ENCODE measurements around the gene LFNG. TPM values are rescaled to one million over a fixed set of nuclear protein-coding genes. Genes with fewer than 3 reads are reported as not detected.
"Not testable (repeated sequence)": the region's sequence is repeated elsewhere in the genome, so short reads cannot be mapped to it uniquely, and the experiment has no call there.

The LFNG gene
- total and polyA plus RNA-seq, 7 experiments from 2014 or later: 1.2 to 246 (median 120) TPM

DNA sequence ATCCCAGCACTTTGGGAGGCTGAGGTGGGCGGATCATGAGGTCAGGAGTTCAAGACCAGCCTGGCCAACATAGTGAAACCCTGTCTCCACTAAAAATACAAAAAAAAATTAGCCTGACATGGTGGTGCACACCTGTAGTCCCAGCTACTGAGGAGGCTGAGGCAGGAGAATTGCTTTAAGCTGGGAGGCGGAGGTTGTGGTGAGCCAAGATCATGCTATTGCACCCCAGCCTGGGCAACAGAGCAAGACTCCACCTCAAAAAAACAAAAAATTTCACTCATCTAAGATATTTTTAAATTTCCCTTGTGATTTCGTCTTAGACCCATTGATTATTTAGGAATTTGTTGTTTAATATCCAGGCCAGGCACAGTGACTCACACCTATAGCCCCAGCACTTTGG is 44.4 kb downstream of the LFNG start:
- peaks cover 12 to 20% (median 16%) of the 10 kb centered on the region in 7 donors for H3K4me1 Mint-ChIP-seq
- H3K9me3 Mint-ChIP-seq; H3K27me3 Mint-ChIP-seq; CTCF ChIA-PET; H3K36me3 ChIP-seq (ENCODE audit: control insufficient read depth in 2 of 3, insufficient read depth in 3 of 3, low read length in 3 of 3); H3K4me1 ChIP-seq (ENCODE audit: control insufficient read depth in 2 of 2, insufficient read depth in 2 of 2, low read length in 2 of 2); DNase-seq; H3K4me3 Mint-ChIP-seq; H3K36me3 Mint-ChIP-seq; H3K4me3 ChIP-seq (ENCODE audit: low read length); intact Hi-C loops (cut with micrococcal nuclease); H3K27me3 ChIP-seq (ENCODE audit: control insufficient read depth in 2 of 2, insufficient read depth in 2 of 2, low read length in 2 of 2); H3K27ac Mint-ChIP-seq; H3K27ac ChIP-seq (ENCODE audit: low read depth, low read length); ATAC-seq; POLR2A ChIA-PET; H3K9me3 ChIP-seq (ENCODE audit: control insufficient read depth in 2 of 3, low read length in 3 of 3): not testable (repeated sequence)

- ChIA-PET CTCF (no interaction called here), POLR2A (no interaction called here)
- Histone ChIP-seq H3K36me3 (ENCODE audit: control insufficient read depth in 2 of 3, insufficient read depth in 3 of 3, low read length in 3 of 3) (no peaks in the 10 kb centered on the region), H3K27ac (ENCODE audit: low read depth, low read length) (no peak overlapping the region), H3K9me3 (ENCODE audit: control insufficient read depth in 2 of 3, low read length in 3 of 3) (no peaks in the 10 kb centered on the region), H3K4me3 (ENCODE audit: low read length) (no peak overlapping the region), H3K27me3 (ENCODE audit: control insufficient read depth in 2 of 2, insufficient read depth in 2 of 2, low read length in 2 of 2) (no peaks in the 10 kb centered on the region), H3K4me1 (ENCODE audit: control insufficient read depth in 2 of 2, insufficient read depth in 2 of 2, low read length in 2 of 2) (peaks cover 0 to 2% of the 10 kb centered on the region in 2 donors)
- ATAC-seq (no peak), DNase-seq (no peak)
- Mint-ChIP-seq H3K27ac (peak overlapping the region in 2 of 9 donors; percentile 12 to 56), H3K9me3 (no peaks in the 10 kb centered on the region), H3K4me1 (peaks cover 10 to 17% (median 14%) of the 10 kb centered on the region in 7 donors), H3K4me3 (no peak overlapping the region), H3K36me3 (peaks cover 0 to 6% (median 4%) of the 10 kb centered on the region in 5 donors), H3K27me3 (no peaks in the 10 kb centered on the region)
- intact Hi-C loops (cut with micrococcal nuclease): no loop called here
Measured at GRCh38 chr7:2564970-2565540, 45.5 kb downstream of the LFNG start.

DNA sequence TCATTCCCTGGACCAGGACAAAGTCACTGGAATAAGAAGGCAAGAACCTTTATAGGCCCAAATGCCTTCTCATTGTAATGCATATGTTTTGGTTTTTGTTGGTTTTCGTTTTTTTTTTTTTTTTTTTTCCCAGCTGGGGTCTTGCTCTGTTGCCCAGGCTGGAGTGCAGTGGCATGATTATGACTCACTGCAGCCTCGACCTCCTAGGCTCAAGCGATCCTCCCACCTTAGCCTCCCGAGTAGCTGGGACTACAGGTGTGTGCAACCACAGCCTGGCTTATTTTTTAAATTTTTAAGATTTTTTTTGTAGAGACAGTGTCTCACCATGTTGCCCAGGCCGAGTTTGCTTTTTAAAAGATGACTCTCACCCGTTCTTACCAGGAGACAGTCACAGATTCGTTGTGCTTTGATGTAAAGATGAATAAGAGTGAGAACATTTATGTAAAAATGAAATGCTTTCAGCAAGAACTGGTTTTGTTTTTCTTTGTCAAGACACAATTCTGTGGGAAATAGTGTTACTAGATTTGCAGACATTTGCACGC is 46.8 kb downstream of the LFNG start:
- peaks cover 0 to 1% (median 0%) of the 10 kb centered on the region in 11 donors for H3K9me3 Mint-ChIP-seq
- no peak for ATAC-seq

GRCh38 chr7:2566890-2567678 is 47.5 kb downstream of the LFNG start:
- ChIA-PET POLR2A (interaction anchor here (0.8 to 1.2 kb wide), 2 partner anchors 11 to 117 kb away, joined by 3 read pairs; no protein-coding TSS in a partner anchor), CTCF (interaction anchor here (0.9 to 2.0 kb wide), 4 partner anchors 20 to 116 kb away, joined by 4 to 6 read pairs (median 6); no protein-coding TSS in a partner anchor)
- intact Hi-C loops (cut with micrococcal nuclease): no loop called here
- Mint-ChIP-seq H3K27me3 (no peaks in the 10 kb centered on the region), H3K9me3 (peaks cover 0 to 1% (median 0%) of the 10 kb centered on the region in 11 donors), H3K27ac (no peak overlapping the region), H3K36me3 (peaks cover 0 to 11% (median 4%) of the 10 kb centered on the region in 5 donors), H3K4me3 (no peak overlapping the region), H3K4me1 (peaks cover 5 to 15% (median 9%) of the 10 kb centered on the region in 7 donors)
- Histone ChIP-seq H3K27me3 (ENCODE audit: control insufficient read depth in 2 of 2, insufficient read depth in 2 of 2, low read length in 2 of 2) (no peaks in the 10 kb centered on the region), H3K9me3 (ENCODE audit: control insufficient read depth in 2 of 3, low read length in 3 of 3) (no peaks in the 10 kb centered on the region), H3K4me3 (ENCODE audit: low read length) (no peak overlapping the region), H3K27ac (ENCODE audit: low read depth, low read length) (no peak overlapping the region), H3K36me3 (ENCODE audit: control insufficient read depth in 2 of 3, insufficient read depth in 3 of 3, low read length in 3 of 3) (peaks cover 0 to 4% (median 0%) of the 10 kb centered on the region in 3 experiments), H3K4me1 (ENCODE audit: control insufficient read depth in 2 of 2, insufficient read depth in 2 of 2, low read length in 2 of 2) (no peaks in the 10 kb centered on the region)
- DNase-seq (no peak), ATAC-seq (peak; percentile 41)

More for the DNA sequence above, 46.8 kb downstream of the LFNG start:
- Mint-ChIP-seq H3K27ac (no peak overlapping the region), H3K4me1 (peaks cover 8 to 15% (median 12%) of the 10 kb centered on the region in 7 donors), H3K27me3 (no peaks in the 10 kb centered on the region), H3K4me3 (no peak overlapping the region), H3K36me3 (peaks cover 0 to 9% (median 4%) of the 10 kb centered on the region in 5 donors)
- Histone ChIP-seq H3K4me1 (ENCODE audit: control insufficient read depth in 2 of 2, insufficient read depth in 2 of 2, low read length in 2 of 2) (no peaks in the 10 kb centered on the region), H3K36me3 (ENCODE audit: control insufficient read depth in 2 of 3, insufficient read depth in 3 of 3, low read length in 3 of 3) (no peaks in the 10 kb centered on the region), H3K9me3 (ENCODE audit: control insufficient read depth in 2 of 3, low read length in 3 of 3) (no peaks in the 10 kb centered on the region), H3K27me3 (ENCODE audit: control insufficient read depth in 2 of 2, insufficient read depth in 2 of 2, low read length in 2 of 2) (no peaks in the 10 kb centered on the region), H3K4me3 (ENCODE audit: low read length) (no peak overlapping the region), H3K27ac (ENCODE audit: low read depth, low read length) (no peak overlapping the region)
- DNase-seq: no peak
- intact Hi-C loops (cut with micrococcal nuclease): no loop called here
- ChIA-PET CTCF (interaction anchor here (0.6 to 0.7 kb wide), 2 partner anchors 43 to 809 kb away, joined by 3 to 5 read pairs; no protein-coding TSS in a partner anchor), POLR2A (interaction anchor here (0.8 kb wide), 1 partner anchor 10 kb away, joined by 3 read pairs; no protein-coding TSS in a partner anchor)

DNA sequence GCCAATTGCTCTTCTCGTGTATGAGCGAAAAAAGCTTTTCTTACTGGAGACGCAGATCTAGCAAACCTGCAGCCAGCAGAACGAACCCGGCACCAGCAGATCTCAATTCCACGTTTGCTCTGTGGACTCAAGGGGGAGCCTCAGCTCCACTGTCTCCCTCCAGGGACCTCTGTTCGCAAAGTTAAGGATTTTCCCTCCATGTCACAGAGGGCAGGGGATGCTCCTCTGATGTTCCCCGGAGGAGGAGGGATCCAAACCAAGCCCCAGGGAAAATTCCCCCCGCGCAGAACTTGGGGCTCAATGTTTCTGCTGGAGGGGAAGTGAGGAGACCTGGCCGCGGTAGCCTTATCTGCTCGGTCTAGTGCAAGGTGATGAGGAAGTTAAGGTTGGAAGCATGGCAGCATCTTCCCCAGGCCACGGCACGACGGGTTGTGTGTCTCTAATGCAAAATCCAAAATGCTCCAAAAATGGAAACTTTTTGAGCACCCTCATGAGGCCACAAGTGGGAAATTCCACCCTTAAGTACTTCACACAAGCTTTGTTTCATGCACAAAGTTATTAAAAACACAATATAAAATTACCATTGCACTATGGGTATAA is 48.2 kb downstream of the LFNG start:
- intact Hi-C loops (cut with micrococcal nuclease): loop anchor here in 1 of 2 donors (1.0 kb wide), 2 partner anchors 90 to 116 kb away; no protein-coding TSS in a partner anchor
- H3K27me3 Mint-ChIP-seq: no peaks in the 10 kb centered on the region
- H3K4me1 ChIP-seq (ENCODE audit: control insufficient read depth in 2 of 2, insufficient read depth in 2 of 2, low read length in 2 of 2): no peaks in the 10 kb centered on the region
- ChIA-PET CTCF (interaction anchor here (0.6 to 2.0 kb wide), 5 partner anchors 20 to 116 kb away, joined by 3 to 6 read pairs (median 5); no protein-coding TSS in a partner anchor), POLR2A (interaction anchor here (0.7 to 1.2 kb wide), 2 partner anchors 57 to 117 kb away, joined by 3 read pairs; no protein-coding TSS in a partner anchor)
- H3K4me3 ChIP-seq (ENCODE audit: low read length): no peak overlapping the region
- H3K4me3 Mint-ChIP-seq: no peak overlapping the region
- no peak overlapping the region for H3K27ac Mint-ChIP-seq
- ATAC-seq (peak; percentile 50), DNase-seq (peak in 4 of 9 donors; percentile 13 to 37 (median 20))
- H3K36me3 ChIP-seq (ENCODE audit: control insufficient read depth in 2 of 3, insufficient read depth in 3 of 3, low read length in 3 of 3): peaks cover 0 to 6% (median 0%) of the 10 kb centered on the region in 3 experiments
- H3K4me1 Mint-ChIP-seq: peaks cover 3 to 15% (median 6%) of the 10 kb centered on the region in 7 donors
- H3K9me3 Mint-ChIP-seq: peaks cover 0 to 1% (median 0%) of the 10 kb centered on the region in 11 donors
- no peaks in the 10 kb centered on the region for H3K9me3 ChIP-seq (ENCODE audit: control insufficient read depth in 2 of 3, low read length in 3 of 3)
- peaks cover 0 to 14% (median 4%) of the 10 kb centered on the region in 5 donors for H3K36me3 Mint-ChIP-seq
- H3K27ac ChIP-seq (ENCODE audit: low read depth, low read length): no peak overlapping the region
- no peaks in the 10 kb centered on the region for H3K27me3 ChIP-seq (ENCODE audit: control insufficient read depth in 2 of 2, insufficient read depth in 2 of 2, low read length in 2 of 2)
